DMS53 (cell line): ENCODE results near the gene TECPR2.
A peak's percentile ranks its signal among the peaks of the same experiment; 100 is the strongest.

ENCODE experiments used
- DNase-seq: peaks from one replicate; lab custom pipeline; 2025; lab: John Stamatoyannopoulos, UW

Gene TECPR2

GRCh38 chr14:102426796-102427195 is 64.1 kb downstream of the TECPR2 start:
- no peak for DNase-seq

GRCh38 chr14:102427642-102428041 is 64.9 kb downstream of the TECPR2 start:
- no peak for DNase-seq

GRCh38 chr14:102430212-102430908 is 67.6 kb downstream of the TECPR2 start:
- DNase-seq, result no peak

GRCh38 chr14:102431751-102432150 is 69.0 kb downstream of the TECPR2 start:
- DNase-seq, result no peak

GRCh38 chr14:102434647-102435175 is 72.0 kb downstream of the TECPR2 start:
- DNase-seq, result no peak

GRCh38 chr14:102437997-102438915 is 75.5 kb downstream of the TECPR2 start:
- DNase-seq, result peak; percentile 82

GRCh38 chr14:102439556-102439955 is 76.8 kb downstream of the TECPR2 start:
- no peak for DNase-seq

GRCh38 chr14:102440392-102440791 is 77.7 kb downstream of the TECPR2 start:
- no peak for DNase-seq

GRCh38 chr14:102442241-102443211 is 79.8 kb downstream of the TECPR2 start:
- DNase-seq, result no peak

GRCh38 chr14:102445066-102445465 is 82.3 kb downstream of the TECPR2 start:
- DNase-seq, result no peak

- no peak for DNase-seq
Measured at GRCh38 chr14:102445641-102446040, 82.9 kb downstream of the TECPR2 start.

- no peak for DNase-seq
Measured at GRCh38 chr14:102450206-102451063, 87.7 kb downstream of the TECPR2 start.

GRCh38 chr14:102451064-102451352 is 88.3 kb downstream of the TECPR2 start:
- no peak for DNase-seq

GRCh38 chr14:102452302-102452701 is 89.6 kb downstream of the TECPR2 start:
- DNase-seq, result no peak

- DNase-seq, result no peak
Measured at GRCh38 chr14:102454711-102455110, 92.0 kb downstream of the TECPR2 start.

GRCh38 chr14:102457509-102457908 is 94.8 kb downstream of the TECPR2 start:
- no peak for DNase-seq

GRCh38 chr14:102461490-102462338 is 99.0 kb downstream of the TECPR2 start:
- no peak for DNase-seq

GRCh38 chr14:102462391-102462790 is 99.7 kb downstream of the TECPR2 start:
- DNase-seq, result no peak

GRCh38 chr14:102464006-102464405 is 101.3 kb downstream of the TECPR2 start:
- no peak for DNase-seq

GRCh38 chr14:102464846-102465341 is 102.2 kb downstream of the TECPR2 start:
- peak; percentile 28 for DNase-seq
